ENCODE measurements around the gene VDAC1. TPM values are rescaled to one million over a fixed set of nuclear protein-coding genes. Genes with fewer than 3 reads are reported as not detected.

The VDAC1 gene
- polyA plus RNA-seq, 5 donors, result 123 to 136 (median 129) TPM

- DNase-seq, result no peak
Measured at GRCh38 chr5:134028496-134028895, 23.7 kb upstream of the VDAC1 start.

GRCh38 chr5:134027288-134027615 lies 22.5 kb upstream of the VDAC1 start:
- no peak for DNase-seq

- no peak for DNase-seq
Measured at GRCh38 chr5:134026521-134027287, 21.9 kb upstream of the VDAC1 start.

GRCh38 chr5:134025786-134026185 lies 21.0 kb upstream of the VDAC1 start:
- no peak for DNase-seq

GRCh38 chr5:134024811-134025210 lies 20.0 kb upstream of the VDAC1 start:
- no peak for DNase-seq

GRCh38 chr5:134022333-134022732 lies 17.6 kb upstream of the VDAC1 start:
- no peak for DNase-seq

- no peak for DNase-seq
Measured at GRCh38 chr5:134020188-134020587, 15.4 kb upstream of the VDAC1 start.

- DNase-seq, result no peak
Measured at GRCh38 chr5:134019636-134020035, 14.9 kb upstream of the VDAC1 start.

- no peak for DNase-seq
Measured at GRCh38 chr5:134018986-134019316, 14.2 kb upstream of the VDAC1 start.

GRCh38 chr5:134018154-134018985 lies 13.6 kb upstream of the VDAC1 start:
- no peak for DNase-seq

GRCh38 chr5:134008266-134008749 lies 3.5 kb upstream of the VDAC1 start:
- DNase-seq, result no peak

- no peak for DNase-seq
Measured at GRCh38 chr5:134007581-134008265, 2.9 kb upstream of the VDAC1 start.

GRCh38 chr5:134006115-134006514 lies 1.3 kb upstream of the VDAC1 start:
- no peak for DNase-seq

GRCh38 chr5:134005417-134006061 lies 764 bp upstream of the VDAC1 start:
- DNase-seq, result peak in 1 of 2 donors; percentile 35

- DNase-seq, result peak; percentile 36 to 44
Measured at GRCh38 chr5:134003817-134004625, 754 bp downstream of the VDAC1 start.

- no peak for DNase-seq
Measured at GRCh38 chr5:134003064-134003816, 1.5 kb downstream of the VDAC1 start.

- no peak for DNase-seq
Measured at GRCh38 chr5:134001938-134002731, 2.6 kb downstream of the VDAC1 start.

- DNase-seq, result no peak
Measured at GRCh38 chr5:134000696-134001453, 3.9 kb downstream of the VDAC1 start.

GRCh38 chr5:134000091-134000511 lies 4.7 kb downstream of the VDAC1 start:
- no peak for DNase-seq
